Smooth muscle cell (in vitro differentiated cells): ENCODE results near the gene UVRAG. TPM values are rescaled to one million over a fixed set of nuclear protein-coding genes. Genes with fewer than 3 reads are reported as not detected.

Experiments used
- DNase-seq: peaks from one replicate; lab custom pipeline; 2025; ENCODE audit not compliant: unreplicated experiment; lab: John Stamatoyannopoulos, UW
- H2AFZ ChIP-seq: fragments of 200-600 bp; sonication (generic); 2 replicates; pipeline ENCODE4 v1.6.0; 2016; ENCODE audit warnings: antibody characterized with exemption, low read depth, mild to moderate bottlenecking
- H3F3A ChIP-seq: fragments of 200-600 bp; sonication (generic); 2 replicates; pipeline ENCODE4 v1.6.0; 2017; ENCODE audit warnings: antibody characterized with exemption, low read depth
- H3K27ac ChIP-seq: fragments of 200-600 bp; sonication (generic); 2 replicates; pipeline ENCODE4 v1.5.1; 2016; ENCODE audit warnings: low read depth, mild to moderate bottlenecking
- H3K27me3 ChIP-seq: fragments of 200-600 bp; sonication (generic); 2 replicates; pipeline ENCODE4 v1.6.1; 2016; ENCODE audit warnings: low read depth, mild to moderate bottlenecking
- H3K36me3 ChIP-seq: fragments of 200-600 bp; sonication (generic); 2 replicates; pipeline ENCODE4 v1.5.1; 2016; ENCODE audit warnings: low read depth
- H3K4me1 ChIP-seq: fragments of 200-600 bp; sonication (generic); 2 replicates; pipeline ENCODE4 v1.5.1; 2016; ENCODE audit warnings: low read depth
- H3K4me2 ChIP-seq: fragments of 200-600 bp; sonication (generic); 2 replicates; pipeline ENCODE4 v1.6.0; 2016; ENCODE audit warnings: mild to moderate bottlenecking
- H3K4me3 ChIP-seq: fragments of 200-600 bp; sonication (generic); 2 replicates; pipeline ENCODE4 v1.5.1; 2016; ENCODE audit warnings: mild to moderate bottlenecking
- H3K79me2 ChIP-seq: fragments of 200-600 bp; sonication (generic); 2 replicates; pipeline ENCODE4 v1.6.0; 2016; ENCODE audit warnings: low read depth, mild to moderate bottlenecking
- H3K9ac ChIP-seq: fragments of 200-600 bp; sonication (generic); 2 replicates; pipeline ENCODE4 v1.6.0; 2016; ENCODE audit warnings: low read depth
- H3K9me3 ChIP-seq: fragments of 200-600 bp; sonication (generic); replicated peaks from 2 replicates; pipeline ENCODE4 v1.5.1; 2016; ENCODE audit warnings: low read depth
- H4K20me1 ChIP-seq: fragments of 200-600 bp; sonication (generic); 2 replicates; pipeline ENCODE4 v1.6.0; 2016; ENCODE audit warnings: low read depth
- CTCF ChIP-seq: fragments of 200-600 bp; sonication (generic); IDR thresholded peaks from 2 replicates; pipeline ENCODE4 v1.5.1; 2017; ENCODE audit warnings: borderline replicate concordance, mild to moderate bottlenecking, antibody characterized with exemption; ENCODE audit not compliant: insufficient read depth, poor library complexity, severe bottlenecking
- WGBS: methylation state at CpG from one replicate; pipeline ENCODE4 v1.1.7; 2016; ENCODE audit warnings: low lambda C conversion rate; 5-methylcytosine and 5-hydroxymethylcytosine counted together
- polyA plus RNA-seq: library from polyadenylated mRNA; unstranded; fragments of >200 nt; fragmentation: Nextera tagmentation; extraction: Ambion mirVana; gene quantifications from 2 replicates; pipeline ENCODE4 v1.2.1, GENCODE V29; 2016
- total RNA-seq: library from RNA; depleted of rRNA; stranded (reverse); fragments of >200 nt; gene quantifications from 2 replicates; pipeline ENCODE4 v1.2.3, GENCODE V29; 2014

UVRAG gene
- total and polyA plus RNA-seq, 2 experiments from 2014 or later, result 12.9 to 20.2 TPM

- Histone ChIP-seq H3K4me3 (no peak overlapping the region), H3K27ac (no peak overlapping the region), H3K27me3 (no peaks in the 10 kb centered on the region), H3F3A (no peaks in the 10 kb centered on the region), H4K20me1 (no peaks in the 10 kb centered on the region), H3K4me1 (no peaks in the 10 kb centered on the region), H2AFZ (no peak overlapping the region), H3K9me3 (no peaks in the 10 kb centered on the region), H3K9ac (no peak overlapping the region), H3K4me2 (no peak overlapping the region), H3K79me2 (no peaks in the 10 kb centered on the region), H3K36me3 (no peaks in the 10 kb centered on the region)
- 83% methylated on average over 4 of the region's 4 CpGs for WGBS
- DNase-seq, result no peak
- TF ChIP-seq CTCF, result no peak
Measured at GRCh38 chr11:75795276-75796090, 19.5 kb upstream of the UVRAG start.

GRCh38 chr11:75796091-75796435 is 18.9 kb upstream of the UVRAG start:
- Histone ChIP-seq H3K27me3 (no peaks in the 10 kb centered on the region), H3K4me3 (no peak overlapping the region), H2AFZ (no peak overlapping the region), H3K4me1 (no peaks in the 10 kb centered on the region), H3K4me2 (no peak overlapping the region), H3K27ac (no peak overlapping the region), H3F3A (no peaks in the 10 kb centered on the region), H3K79me2 (no peaks in the 10 kb centered on the region), H3K9ac (no peak overlapping the region), H3K9me3 (no peaks in the 10 kb centered on the region), H3K36me3 (no peaks in the 10 kb centered on the region), H4K20me1 (no peaks in the 10 kb centered on the region)
- no peak for TF ChIP-seq CTCF
- WGBS, result 100% methylated on average over 2 of the region's 2 CpGs
- DNase-seq, result no peak

- 89% methylated on average over 8 of the region's 8 CpGs for WGBS
- Histone ChIP-seq H4K20me1 (no peaks in the 10 kb centered on the region), H3K4me2 (no peak overlapping the region), H2AFZ (no peak overlapping the region), H3K4me3 (no peak overlapping the region), H3K27ac (no peak overlapping the region), H3K9ac (no peak overlapping the region), H3K79me2 (no peaks in the 10 kb centered on the region), H3K9me3 (no peaks in the 10 kb centered on the region), H3K27me3 (no peaks in the 10 kb centered on the region), H3F3A (no peaks in the 10 kb centered on the region), H3K36me3 (no peaks in the 10 kb centered on the region), H3K4me1 (no peaks in the 10 kb centered on the region)
- DNase-seq, result no peak
- no peak for TF ChIP-seq CTCF
Measured at GRCh38 chr11:75797116-75797515, 17.9 kb upstream of the UVRAG start.

- H3K36me3 ChIP-seq, result no peaks in the 10 kb centered on the region
- no peaks in the 10 kb centered on the region for H4K20me1 ChIP-seq
- no peak overlapping the region for H3K4me3 ChIP-seq
- no peaks in the 10 kb centered on the region for H3K79me2 ChIP-seq
- no peaks in the 10 kb centered on the region for H3K27me3 ChIP-seq
- TF ChIP-seq CTCF, result no peak
- no peaks in the 10 kb centered on the region for H3K4me1 ChIP-seq
- no peaks in the 10 kb centered on the region for H3K9me3 ChIP-seq
- no peak overlapping the region for H3K4me2 ChIP-seq
- no peak for DNase-seq
- H3F3A ChIP-seq, result no peaks in the 10 kb centered on the region
- no peak overlapping the region for H2AFZ ChIP-seq
- 100% methylated on average over 1 of the region's 1 CpG for WGBS
- H3K27ac ChIP-seq, result no peak overlapping the region
- H3K9ac ChIP-seq, result no peak overlapping the region
Measured at GRCh38 chr11:75797792-75798191, 17.2 kb upstream of the UVRAG start.
